ENCODE data around the gene TUBB.

DNA sequence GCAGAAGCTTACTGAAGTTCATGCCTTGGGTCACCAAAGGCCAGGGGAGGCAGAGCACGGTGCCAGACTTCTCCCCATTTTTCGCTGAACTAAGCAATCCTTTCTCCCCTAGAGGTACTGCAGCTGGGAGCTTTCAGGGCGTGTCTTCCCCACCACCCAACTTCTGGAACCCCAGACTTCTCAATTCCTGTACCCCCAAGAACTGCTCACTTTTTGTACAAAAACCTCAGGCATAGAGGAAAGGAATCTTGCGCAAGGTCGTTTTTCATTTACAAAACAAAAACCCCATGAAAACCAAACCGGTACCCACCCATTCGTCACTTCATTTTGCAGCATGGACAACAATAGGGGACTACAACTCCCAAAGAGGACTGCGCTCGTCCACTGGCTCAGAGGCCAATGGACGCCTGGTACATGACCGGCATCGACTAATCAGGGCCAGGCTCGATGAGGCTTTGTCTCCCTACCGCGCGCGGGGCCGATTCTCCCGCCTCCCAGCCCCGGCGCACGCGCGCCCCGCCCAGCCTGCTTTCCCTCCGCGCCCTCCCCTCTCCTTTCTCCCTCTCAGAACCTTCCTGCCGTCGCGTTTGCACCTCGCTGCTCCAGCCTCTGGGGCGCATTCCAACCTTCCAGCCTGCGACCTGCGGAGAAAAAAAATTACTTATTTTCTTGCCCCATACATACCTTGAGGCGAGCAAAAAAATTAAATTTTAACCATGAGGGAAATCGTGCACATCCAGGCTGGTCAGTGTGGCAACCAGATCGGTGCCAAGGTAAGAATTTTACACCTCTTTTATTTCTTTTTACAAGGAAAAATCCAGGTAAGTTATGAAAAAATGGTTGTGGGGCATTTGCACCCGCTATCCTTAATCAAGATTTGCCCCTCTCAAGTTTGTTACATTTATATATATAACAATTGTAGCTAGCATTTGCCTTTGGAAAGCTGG lies at the start of gene TUBB:
- no peak for TF ChIP-seq KAT8 (IDR thresholded peaks at IDR 0.05; ENCODE audit: low read depth)
- no peak for TF ChIP-seq FOXA3 (CRISPR knock-in tag; conservative IDR thresholded peaks at IDR 0.05 in 1 of 2, IDR thresholded peaks at IDR 0.05 in 1 of 2)
- no peak for TF ChIP-seq CBFA2T2 (conservative IDR thresholded peaks at IDR 0.05)
- TF ChIP-seq, protein P1, sequence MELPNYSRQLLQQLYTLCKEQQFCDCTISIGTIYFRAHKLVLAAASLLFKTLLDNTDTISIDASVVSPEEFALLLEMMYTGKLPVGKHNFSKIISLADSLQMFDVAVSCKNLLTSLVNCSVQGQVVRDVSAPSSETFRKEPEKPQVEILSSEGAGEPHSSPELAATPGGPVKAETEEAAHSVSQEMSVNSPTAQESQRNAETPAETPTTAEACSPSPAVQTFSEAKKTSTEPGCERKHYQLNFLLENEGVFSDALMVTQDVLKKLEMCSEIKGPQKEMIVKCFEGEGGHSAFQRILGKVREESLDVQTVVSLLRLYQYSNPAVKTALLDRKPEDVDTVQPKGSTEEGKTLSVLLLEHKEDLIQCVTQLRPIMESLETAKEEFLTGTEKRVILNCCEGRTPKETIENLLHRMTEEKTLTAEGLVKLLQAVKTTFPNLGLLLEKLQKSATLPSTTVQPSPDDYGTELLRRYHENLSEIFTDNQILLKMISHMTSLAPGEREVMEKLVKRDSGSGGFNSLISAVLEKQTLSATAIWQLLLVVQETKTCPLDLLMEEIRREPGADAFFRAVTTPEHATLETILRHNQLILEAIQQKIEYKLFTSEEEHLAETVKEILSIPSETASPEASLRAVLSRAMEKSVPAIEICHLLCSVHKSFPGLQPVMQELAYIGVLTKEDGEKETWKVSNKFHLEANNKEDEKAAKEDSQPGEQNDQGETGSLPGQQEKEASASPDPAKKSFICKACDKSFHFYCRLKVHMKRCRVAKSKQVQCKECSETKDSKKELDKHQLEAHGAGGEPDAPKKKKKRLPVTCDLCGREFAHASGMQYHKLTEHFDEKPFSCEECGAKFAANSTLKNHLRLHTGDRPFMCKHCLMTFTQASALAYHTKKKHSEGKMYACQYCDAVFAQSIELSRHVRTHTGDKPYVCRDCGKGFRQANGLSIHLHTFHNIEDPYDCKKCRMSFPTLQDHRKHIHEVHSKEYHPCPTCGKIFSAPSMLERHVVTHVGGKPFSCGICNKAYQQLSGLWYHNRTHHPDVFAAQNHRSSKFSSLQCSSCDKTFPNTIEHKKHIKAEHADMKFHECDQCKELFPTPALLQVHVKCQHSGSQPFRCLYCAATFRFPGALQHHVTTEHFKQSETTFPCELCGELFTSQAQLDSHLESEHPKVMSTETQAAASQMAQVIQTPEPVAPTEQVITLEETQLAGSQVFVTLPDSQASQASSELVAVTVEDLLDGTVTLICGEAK (IDR thresholded peaks at IDR 0.05): peak; percentile 30; the same call in 1 of the 2 replicates
- TF ChIP-seq, protein P1 (CRISPR knock-in tag; IDR thresholded peaks at IDR 0.05): no peak
- TF ChIP-seq MAZ (CRISPR knock-in tag; conservative IDR thresholded peaks at IDR 0.05 in 1 of 2, IDR thresholded peaks at IDR 0.05 in 1 of 2): peak; percentile 91 to 95
- TF ChIP-seq, protein P2, sequence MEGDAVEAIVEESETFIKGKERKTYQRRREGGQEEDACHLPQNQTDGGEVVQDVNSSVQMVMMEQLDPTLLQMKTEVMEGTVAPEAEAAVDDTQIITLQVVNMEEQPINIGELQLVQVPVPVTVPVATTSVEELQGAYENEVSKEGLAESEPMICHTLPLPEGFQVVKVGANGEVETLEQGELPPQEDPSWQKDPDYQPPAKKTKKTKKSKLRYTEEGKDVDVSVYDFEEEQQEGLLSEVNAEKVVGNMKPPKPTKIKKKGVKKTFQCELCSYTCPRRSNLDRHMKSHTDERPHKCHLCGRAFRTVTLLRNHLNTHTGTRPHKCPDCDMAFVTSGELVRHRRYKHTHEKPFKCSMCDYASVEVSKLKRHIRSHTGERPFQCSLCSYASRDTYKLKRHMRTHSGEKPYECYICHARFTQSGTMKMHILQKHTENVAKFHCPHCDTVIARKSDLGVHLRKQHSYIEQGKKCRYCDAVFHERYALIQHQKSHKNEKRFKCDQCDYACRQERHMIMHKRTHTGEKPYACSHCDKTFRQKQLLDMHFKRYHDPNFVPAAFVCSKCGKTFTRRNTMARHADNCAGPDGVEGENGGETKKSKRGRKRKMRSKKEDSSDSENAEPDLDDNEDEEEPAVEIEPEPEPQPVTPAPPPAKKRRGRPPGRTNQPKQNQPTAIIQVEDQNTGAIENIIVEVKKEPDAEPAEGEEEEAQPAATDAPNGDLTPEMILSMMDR (IDR thresholded peaks at IDR 0.05 in 2 of 3, conservative IDR thresholded peaks at IDR 0.05 in 1 of 3; ENCODE audit: insufficient read depth in 2 of 3, low read depth in 1 of 3, low read length in 3 of 3): peak in 2 of 3 experiments; percentile 13 to 14; a peak in 2 of 6 replicates
- no peak for TF ChIP-seq U2AF1 (optimal IDR thresholded peaks at IDR 0.05; ENCODE audit: low read depth, low read length)
- peak; percentile 39; the same call in 1 of the 2 replicates for TF ChIP-seq EP300 (IDR thresholded peaks at IDR 0.05; ENCODE audit: low read length)
- peak; percentile 99 for TF ChIP-seq POLR2A (conservative IDR thresholded peaks at IDR 0.05)
- no peak for TF ChIP-seq EGR1 (conservative IDR thresholded peaks at IDR 0.05)
- peak; percentile 47; the same call in 1 of the 2 replicates for TF ChIP-seq NFIC (IDR thresholded peaks at IDR 0.05)
- TF ChIP-seq, protein P3, sequence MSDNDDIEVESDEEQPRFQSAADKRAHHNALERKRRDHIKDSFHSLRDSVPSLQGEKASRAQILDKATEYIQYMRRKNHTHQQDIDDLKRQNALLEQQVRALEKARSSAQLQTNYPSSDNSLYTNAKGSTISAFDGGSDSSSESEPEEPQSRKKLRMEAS (CRISPR knock-in tag; IDR thresholded peaks at IDR 0.05): peak; percentile 30; the same call in 1 of the 2 replicates
- TF ChIP-seq ZNF76 (CRISPR knock-in tag; IDR thresholded peaks at IDR 0.05; ENCODE audit: borderline replicate concordance): no peak
- TF ChIP-seq ZC3H11A (IDR thresholded peaks at IDR 0.05; ENCODE audit: low read depth, low read length): no peak

Data from K562 (cell line).